Hepatocyte (in vitro differentiated cells): ENCODE measurements around the gene HEMK1. TPM values are rescaled to one million over a fixed set of nuclear protein-coding genes. Genes with fewer than 3 reads are reported as not detected.

Source experiments
- DNase-seq: peaks from one replicate; pipeline ENCODE4 v3.0.0-alpha.2; 2016; ENCODE audit warnings: low spot score
- H2AFZ ChIP-seq: fragments of 200-600 bp; sonication (generic); 2 replicates; pipeline ENCODE4 v1.6.0; 2016; ENCODE audit warnings: antibody characterized with exemption, mild to moderate bottlenecking
- H3K27ac ChIP-seq: fragments of 200-600 bp; sonication (generic); 2 replicates; pipeline ENCODE4 v1.5.1; 2016; ENCODE audit warnings: mild to moderate bottlenecking
- H3K27me3 ChIP-seq: fragments of 200-600 bp; sonication (generic); 2 replicates; pipeline ENCODE4 v1.6.1; 2016
- H3K36me3 ChIP-seq: fragments of 200-600 bp; sonication (generic); replicated peaks from 2 replicates; pipeline ENCODE4 v1.5.1; 2016; ENCODE audit warnings: low read depth; ENCODE audit not compliant: insufficient read depth
- H3K4me1 ChIP-seq: fragments of 200-600 bp; sonication (generic); 2 replicates; pipeline ENCODE4 v1.5.1; 2016; ENCODE audit warnings: mild to moderate bottlenecking, moderate library complexity; ENCODE audit not compliant: insufficient read depth
- H3K4me2 ChIP-seq: fragments of 200-600 bp; sonication (generic); 2 replicates; pipeline ENCODE4 v1.6.0; 2016
- H3K4me3 ChIP-seq: fragments of 200-600 bp; sonication (generic); 2 replicates; pipeline ENCODE4 v1.5.1; 2016; ENCODE audit warnings: mild to moderate bottlenecking
- H3K79me2 ChIP-seq: fragments of 200-600 bp; sonication (generic); 2 replicates; pipeline ENCODE4 v1.6.0; 2017; ENCODE audit warnings: mild to moderate bottlenecking
- H3K9me2 ChIP-seq: fragments of 200-600 bp; sonication (generic); replicated peaks from 2 replicates; pipeline ENCODE4 v1.6.0; 2017; ENCODE audit warnings: mild to moderate bottlenecking; ENCODE audit not compliant: insufficient read depth
- H3K9me3 ChIP-seq: fragments of 200-600 bp; sonication (generic); 2 replicates; pipeline ENCODE4 v1.5.1; 2016; ENCODE audit warnings: low read depth, mild to moderate bottlenecking
- H4K20me1 ChIP-seq: fragments of 200-600 bp; sonication (generic); 2 replicates; pipeline ENCODE4 v1.6.0; 2016; ENCODE audit warnings: mild to moderate bottlenecking; ENCODE audit not compliant: insufficient read depth, poor library complexity, severe bottlenecking
- EZH2 ChIP-seq: fragments of 200-600 bp; sonication (generic); IDR thresholded peaks from 2 replicates; pipeline ENCODE4 v1.6.1; 2016; ENCODE audit warnings: antibody characterized with exemption, mild to moderate bottlenecking, borderline replicate concordance
- EZH2phosphoT487 ChIP-seq: fragments of 200-600 bp; sonication (generic); IDR thresholded peaks from one replicate; pipeline ENCODE4 v1.6.1; 2018; ENCODE audit warnings: antibody characterized with exemption, mild to moderate bottlenecking, low read depth, moderate library complexity; ENCODE audit not compliant: unreplicated experiment, severe bottlenecking
- WGBS: methylation state at CpG from one replicate; pipeline ENCODE4 v1.1.6; 2016; ENCODE audit warnings: low lambda C conversion rate; ENCODE audit errors: missing lambda C conversion rate; 5-methylcytosine and 5-hydroxymethylcytosine counted together
- polyA plus RNA-seq: library from polyadenylated mRNA; unstranded; fragments of >200 nt; fragmentation: Nextera tagmentation; extraction: Ambion mirVana; gene quantifications from 2 replicates; pipeline ENCODE4 v1.2.1, GENCODE V29; 2016
- total RNA-seq: library from RNA; depleted of rRNA; stranded (reverse); fragments of >200 nt; gene quantifications from 2 replicates; pipeline ENCODE4 v1.2.3, GENCODE V29; 2014
- TF ChIP-seq, protein P1 (sequence below): fragments of 200-600 bp; sonication (generic); IDR thresholded peaks from 2 replicates; pipeline ENCODE4 v1.5.1; 2016; ENCODE audit warnings: antibody characterized with exemption, mild to moderate bottlenecking; ENCODE audit not compliant: poor library complexity

HEMK1 gene
- total and polyA plus RNA-seq, 2 experiments from 2014 or later = 18.6 to 27.2 TPM

DNA sequence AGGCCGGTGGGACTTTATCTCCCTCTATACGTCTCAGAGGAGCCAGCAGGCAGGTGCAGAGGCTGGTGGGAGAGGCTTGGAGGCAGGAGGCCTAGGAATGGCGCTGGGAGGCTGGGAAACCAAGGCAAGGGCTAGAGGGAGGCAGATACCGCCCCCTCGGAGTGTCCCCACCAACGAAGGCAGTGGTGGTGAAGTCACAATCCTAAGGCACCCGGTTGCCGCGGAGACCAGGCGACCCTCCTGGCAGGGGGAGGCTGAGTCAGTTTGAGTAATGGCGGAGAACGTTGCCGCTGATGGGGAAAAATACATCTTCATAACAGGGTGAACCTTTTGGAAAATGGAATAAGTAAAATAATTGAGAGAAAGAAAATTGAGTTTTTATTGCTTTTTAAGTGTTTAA is 36.0 kb upstream of the HEMK1 start:
- H3K4me1 ChIP-seq = peaks cover 4% of the 10 kb centered on the region
- no peaks in the 10 kb centered on the region for H3K79me2 ChIP-seq
- no peaks in the 10 kb centered on the region for H3K9me2 ChIP-seq
- TF ChIP-seq, protein P1, sequence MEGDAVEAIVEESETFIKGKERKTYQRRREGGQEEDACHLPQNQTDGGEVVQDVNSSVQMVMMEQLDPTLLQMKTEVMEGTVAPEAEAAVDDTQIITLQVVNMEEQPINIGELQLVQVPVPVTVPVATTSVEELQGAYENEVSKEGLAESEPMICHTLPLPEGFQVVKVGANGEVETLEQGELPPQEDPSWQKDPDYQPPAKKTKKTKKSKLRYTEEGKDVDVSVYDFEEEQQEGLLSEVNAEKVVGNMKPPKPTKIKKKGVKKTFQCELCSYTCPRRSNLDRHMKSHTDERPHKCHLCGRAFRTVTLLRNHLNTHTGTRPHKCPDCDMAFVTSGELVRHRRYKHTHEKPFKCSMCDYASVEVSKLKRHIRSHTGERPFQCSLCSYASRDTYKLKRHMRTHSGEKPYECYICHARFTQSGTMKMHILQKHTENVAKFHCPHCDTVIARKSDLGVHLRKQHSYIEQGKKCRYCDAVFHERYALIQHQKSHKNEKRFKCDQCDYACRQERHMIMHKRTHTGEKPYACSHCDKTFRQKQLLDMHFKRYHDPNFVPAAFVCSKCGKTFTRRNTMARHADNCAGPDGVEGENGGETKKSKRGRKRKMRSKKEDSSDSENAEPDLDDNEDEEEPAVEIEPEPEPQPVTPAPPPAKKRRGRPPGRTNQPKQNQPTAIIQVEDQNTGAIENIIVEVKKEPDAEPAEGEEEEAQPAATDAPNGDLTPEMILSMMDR = no peak
- TF ChIP-seq EZH2phosphoT487 (no peak), EZH2 (no peak)
- no peaks in the 10 kb centered on the region for H3K36me3 ChIP-seq
- H3K9me3 ChIP-seq = no peaks in the 10 kb centered on the region
- peaks cover 20% of the 10 kb centered on the region for H3K27me3 ChIP-seq
- DNase-seq = no peak
- WGBS = 71% methylated on average over 13 of the region's 13 CpGs
- H3K27ac ChIP-seq = no peak overlapping the region
- H3K4me3 ChIP-seq = no peak overlapping the region
- no peaks in the 10 kb centered on the region for H4K20me1 ChIP-seq
- H3K4me2 ChIP-seq = no peak overlapping the region
- no peak overlapping the region for H2AFZ ChIP-seq

DNA sequence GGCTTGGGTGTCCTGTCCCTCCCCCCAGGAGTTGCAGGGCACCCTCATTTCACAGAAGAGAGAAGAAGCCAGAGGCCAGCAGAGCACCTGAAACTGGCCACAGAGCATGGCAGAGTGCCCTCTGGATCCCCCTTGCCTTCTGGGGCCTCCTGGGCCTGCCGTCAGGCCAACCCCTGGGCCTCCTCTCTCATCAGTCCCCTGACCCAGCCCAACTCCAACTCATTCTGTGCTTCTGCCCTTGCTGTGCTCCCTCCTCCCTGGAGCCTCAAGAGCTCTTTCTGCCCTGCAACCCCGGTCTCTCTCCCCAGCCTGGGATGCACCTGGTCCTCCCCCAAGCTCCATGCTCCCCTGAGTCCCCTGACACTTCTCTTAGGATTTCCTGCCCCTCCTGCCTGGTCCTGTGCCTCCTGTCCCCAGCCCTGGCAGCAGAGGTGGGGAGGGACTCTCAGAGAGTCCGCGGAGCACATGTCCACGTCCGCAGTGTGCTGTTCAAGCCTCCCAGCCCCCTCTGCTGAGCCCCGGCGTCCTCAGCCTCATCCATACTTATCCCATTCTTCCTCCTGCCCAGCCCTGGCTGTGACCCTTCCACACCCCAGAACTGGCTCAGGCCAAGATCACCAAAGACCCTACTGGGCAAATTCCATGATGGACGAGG is 35.4 kb upstream of the HEMK1 start:
- H2AFZ ChIP-seq = no peak overlapping the region
- TF ChIP-seq EZH2 = no peak
- H3K9me3 ChIP-seq = no peaks in the 10 kb centered on the region
- peaks cover 26% of the 10 kb centered on the region for H3K27me3 ChIP-seq
- H3K27ac ChIP-seq = no peak overlapping the region
- H4K20me1 ChIP-seq = no peaks in the 10 kb centered on the region
- H3K79me2 ChIP-seq = no peaks in the 10 kb centered on the region
- peaks cover 4% of the 10 kb centered on the region for H3K4me1 ChIP-seq
- H3K9me2 ChIP-seq = no peaks in the 10 kb centered on the region
- H3K4me2 ChIP-seq = no peak overlapping the region
- H3K36me3 ChIP-seq = no peaks in the 10 kb centered on the region
- no peak overlapping the region for H3K4me3 ChIP-seq
- WGBS = 66% methylated on average over 9 of the region's 9 CpGs
- no peak for DNase-seq

DNA sequence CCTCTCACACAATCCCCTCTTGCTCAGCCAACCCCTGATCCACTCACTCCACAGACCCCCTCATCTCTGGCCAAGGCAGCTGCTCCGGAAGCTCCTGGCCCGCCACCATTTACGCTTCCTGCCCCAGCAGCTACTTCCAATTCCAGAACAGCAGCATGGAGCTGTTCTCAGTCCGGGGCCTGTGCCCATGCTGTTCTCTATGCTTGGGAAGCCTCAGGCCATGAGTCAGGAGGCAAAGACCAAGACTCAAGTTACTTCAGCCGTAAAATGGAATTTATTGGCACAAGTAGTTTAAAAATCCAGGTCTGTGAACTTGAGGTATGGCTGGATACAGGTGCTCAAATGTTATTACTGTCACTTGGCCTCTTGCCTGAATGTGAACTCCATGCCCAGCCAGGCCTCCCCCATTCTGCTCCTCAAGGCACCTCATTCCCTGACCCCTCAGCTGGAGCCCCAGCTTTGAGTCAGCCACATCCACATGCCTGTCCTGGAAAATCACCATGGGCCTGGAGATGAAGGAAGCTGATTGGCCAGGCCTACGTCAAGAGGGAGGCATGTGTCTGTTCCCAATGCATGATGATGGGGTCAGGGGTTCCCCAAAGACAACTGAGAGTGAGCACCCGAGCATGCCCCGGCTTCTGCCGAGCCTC is 34.5 kb upstream of the HEMK1 start:
- Histone ChIP-seq H3K4me3 (no peak overlapping the region), H4K20me1 (no peaks in the 10 kb centered on the region), H3K4me2 (no peak overlapping the region), H3K9me2 (no peaks in the 10 kb centered on the region), H3K4me1 (peaks cover 3% of the 10 kb centered on the region), H3K36me3 (no peaks in the 10 kb centered on the region), H2AFZ (no peak overlapping the region), H3K27ac (no peak overlapping the region), H3K79me2 (no peaks in the 10 kb centered on the region), H3K27me3 (peaks cover 24% of the 10 kb centered on the region), H3K9me3 (no peaks in the 10 kb centered on the region)
- no peak for TF ChIP-seq EZH2phosphoT487
- TF ChIP-seq, protein P1 = no peak
- no peak for TF ChIP-seq EZH2
- 74% methylated on average over 9 of the region's 9 CpGs for WGBS
- DNase-seq = no peak

DNA sequence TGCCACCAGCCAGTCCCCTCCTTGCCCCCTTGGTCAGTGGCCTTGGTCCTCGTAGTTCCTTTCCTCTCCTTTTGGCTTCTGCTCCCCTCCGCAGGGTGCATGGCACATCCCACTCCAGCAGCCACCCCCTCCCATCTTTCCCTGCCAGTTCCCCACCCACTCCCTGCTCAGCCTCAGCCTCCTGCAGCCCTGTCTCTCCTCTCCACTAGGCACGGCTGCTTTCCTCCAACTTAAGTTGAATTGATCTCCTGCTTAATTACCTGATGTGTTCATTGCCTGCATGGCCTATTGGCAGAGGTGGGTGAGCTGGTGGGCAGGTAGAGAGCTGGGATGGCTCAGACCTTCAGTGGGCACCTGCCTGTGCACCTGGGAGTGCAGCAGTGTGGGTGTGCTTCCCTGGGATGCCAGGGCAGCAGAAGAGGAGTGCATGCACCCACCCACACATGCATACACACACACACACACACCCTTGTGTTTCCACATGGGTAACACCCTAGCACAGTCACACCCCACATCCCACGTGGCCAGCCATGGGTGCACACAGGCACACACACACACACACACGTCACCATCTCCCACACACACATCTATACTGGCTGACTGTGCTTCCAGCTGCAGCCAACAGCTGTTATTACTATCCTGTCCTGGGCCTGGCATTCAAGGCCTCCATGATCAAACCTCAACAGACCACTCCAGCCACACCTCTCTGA is 32.7 kb upstream of the HEMK1 start:
- Histone ChIP-seq H3K4me3 (no peak overlapping the region), H3K36me3 (no peaks in the 10 kb centered on the region), H3K27ac (no peak overlapping the region), H3K4me1 (no peaks in the 10 kb centered on the region), H3K4me2 (no peak overlapping the region), H3K27me3 (peaks cover 13% of the 10 kb centered on the region), H2AFZ (no peak overlapping the region), H3K9me3 (no peaks in the 10 kb centered on the region), H4K20me1 (no peaks in the 10 kb centered on the region), H3K9me2 (no peaks in the 10 kb centered on the region), H3K79me2 (no peaks in the 10 kb centered on the region)
- TF ChIP-seq, protein P1 = no peak
- TF ChIP-seq EZH2 = no peak
- WGBS = 66% methylated on average over 5 of the region's 5 CpGs
- DNase-seq = no peak
